Calu3 (cell line): ENCODE data around the gene ZNF492. TPM values are rescaled to one million over a fixed set of nuclear protein-coding genes. Genes with fewer than 3 reads are reported as not detected.

Experiments
- BruUV-seq: library from RNA; stranded (reverse); fragments of 400-500 nt; replicated peaks from 2 replicates; lab custom pipeline; 2021; lab: Mats Ljungman, UMichigan
- CTCF ChIA-PET: fragments of 300-600 bp; sonication (Branson Sonifier 250); formaldehyde crosslinking; loops from one replicate; lab custom pipeline; 2022; ENCODE audit warnings: antibody characterized with exemption; lab: Charles Lee
- DNase-seq: peaks from one replicate; pipeline ENCODE4 v3.0.0; 2022
- H3K27ac Mint-ChIP-seq: one replicate; pipeline ENCODE4 v1.8.0; 2022; ENCODE audit warnings: mixed read lengths; ENCODE audit not compliant: unreplicated experiment
- H3K27me3 Mint-ChIP-seq: one replicate; pipeline ENCODE4 v1.8.0; 2022; ENCODE audit warnings: mixed read lengths; ENCODE audit not compliant: unreplicated experiment
- H3K36me3 Mint-ChIP-seq: one replicate; pipeline ENCODE4 v1.8.0; 2022; ENCODE audit warnings: mild to moderate bottlenecking, moderate library complexity, mixed read lengths; ENCODE audit not compliant: insufficient read depth, unreplicated experiment
- H3K4me1 Mint-ChIP-seq: one replicate; pipeline ENCODE4 v1.8.0; 2022; ENCODE audit warnings: mild to moderate bottlenecking, low read depth, mixed read lengths; ENCODE audit not compliant: unreplicated experiment
- H3K4me3 Mint-ChIP-seq: one replicate; pipeline ENCODE4 v1.8.0; 2022; ENCODE audit warnings: mild to moderate bottlenecking, low read depth, moderate library complexity, mixed read lengths; ENCODE audit not compliant: unreplicated experiment
- H3K9me3 Mint-ChIP-seq: one replicate; pipeline ENCODE4 v1.8.0; 2022; ENCODE audit warnings: low read depth, mixed read lengths; ENCODE audit not compliant: unreplicated experiment
- intact Hi-C: fragments of 100-400 bp; cut with micrococcal nuclease; formaldehyde crosslinking; loops from one replicate; pipeline ENCODE4 v1.10.0; 2022; ENCODE audit not compliant: unreplicated experiment
- total RNA-seq: library from RNA; stranded (reverse); gene quantifications from 2 replicates; pipeline ENCODE4 v1.2.3, GENCODE V29; 2022
- TF ChIP-seq, protein P1 (sequence below): fragments of 200-600 bp; IDR thresholded peaks from one replicate; pipeline ENCODE4 v1.8.0; 2022; ENCODE audit warnings: antibody characterized with exemption; ENCODE audit not compliant: unreplicated experiment

The ZNF492 gene
- total RNA-seq, 1 experiment from 2014 or later: not detected

DNA sequence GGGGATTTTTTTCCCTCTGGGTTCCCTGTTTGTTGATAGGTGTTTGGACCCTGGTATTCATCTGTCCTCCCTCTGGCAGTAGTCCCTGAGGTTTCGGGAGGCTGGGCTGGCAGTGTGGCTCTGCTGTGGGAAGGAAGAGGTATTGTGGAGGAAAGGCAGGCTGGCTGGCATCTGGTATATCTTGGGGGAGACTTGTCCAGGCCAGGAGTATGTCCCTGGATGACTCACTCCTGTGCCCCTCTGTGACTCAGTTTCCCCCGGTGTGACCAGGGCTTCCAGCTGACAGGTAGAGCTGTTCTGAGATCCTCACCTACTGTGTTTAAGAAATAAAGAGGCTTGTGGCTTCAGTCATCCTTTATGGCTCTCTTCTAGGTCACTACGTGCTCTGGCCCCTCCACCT lies 14.2 kb upstream of the ZNF492 start:
- no peaks in the 10 kb centered on the region for H3K4me1 Mint-ChIP-seq
- no peak for DNase-seq
- BruUV-seq: no TSS peak
- H3K36me3 Mint-ChIP-seq: no peaks in the 10 kb centered on the region
- CTCF ChIA-PET: no interaction called here
- H3K27ac Mint-ChIP-seq: no peak overlapping the region
- intact Hi-C loops: no loop called here
- H3K9me3 Mint-ChIP-seq: peaks cover 2% of the 10 kb centered on the region
- H3K27me3 Mint-ChIP-seq: no peaks in the 10 kb centered on the region
- H3K4me3 Mint-ChIP-seq: no peak overlapping the region
- TF ChIP-seq, protein P1, sequence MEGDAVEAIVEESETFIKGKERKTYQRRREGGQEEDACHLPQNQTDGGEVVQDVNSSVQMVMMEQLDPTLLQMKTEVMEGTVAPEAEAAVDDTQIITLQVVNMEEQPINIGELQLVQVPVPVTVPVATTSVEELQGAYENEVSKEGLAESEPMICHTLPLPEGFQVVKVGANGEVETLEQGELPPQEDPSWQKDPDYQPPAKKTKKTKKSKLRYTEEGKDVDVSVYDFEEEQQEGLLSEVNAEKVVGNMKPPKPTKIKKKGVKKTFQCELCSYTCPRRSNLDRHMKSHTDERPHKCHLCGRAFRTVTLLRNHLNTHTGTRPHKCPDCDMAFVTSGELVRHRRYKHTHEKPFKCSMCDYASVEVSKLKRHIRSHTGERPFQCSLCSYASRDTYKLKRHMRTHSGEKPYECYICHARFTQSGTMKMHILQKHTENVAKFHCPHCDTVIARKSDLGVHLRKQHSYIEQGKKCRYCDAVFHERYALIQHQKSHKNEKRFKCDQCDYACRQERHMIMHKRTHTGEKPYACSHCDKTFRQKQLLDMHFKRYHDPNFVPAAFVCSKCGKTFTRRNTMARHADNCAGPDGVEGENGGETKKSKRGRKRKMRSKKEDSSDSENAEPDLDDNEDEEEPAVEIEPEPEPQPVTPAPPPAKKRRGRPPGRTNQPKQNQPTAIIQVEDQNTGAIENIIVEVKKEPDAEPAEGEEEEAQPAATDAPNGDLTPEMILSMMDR: no peak

DNA sequence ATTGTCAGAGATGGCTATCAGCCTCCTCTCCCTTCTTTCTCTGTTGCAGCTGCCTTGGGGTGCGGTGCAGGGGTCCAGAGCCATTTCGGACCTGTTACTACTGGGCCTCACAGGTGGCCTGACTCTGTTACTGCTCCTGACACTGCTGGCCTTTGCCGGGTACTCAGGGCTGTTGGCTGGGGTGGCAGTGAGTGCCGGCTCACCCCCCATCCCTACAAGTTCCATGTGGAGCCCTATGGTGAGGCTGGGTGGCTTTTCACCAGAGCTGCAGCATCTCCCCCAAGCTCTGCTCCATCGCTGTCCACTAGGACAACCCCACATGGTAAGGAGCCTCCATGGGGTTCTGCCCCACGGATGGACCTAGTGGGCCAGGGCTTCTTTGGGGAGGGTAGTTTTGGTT lies 13.7 kb upstream of the ZNF492 start:
- TF ChIP-seq, protein P1: no peak
- Mint-ChIP-seq H3K36me3 (no peaks in the 10 kb centered on the region), H3K27ac (no peak overlapping the region), H3K9me3 (peaks cover 2% of the 10 kb centered on the region), H3K27me3 (no peaks in the 10 kb centered on the region), H3K4me3 (no peak overlapping the region), H3K4me1 (no peaks in the 10 kb centered on the region)
- intact Hi-C loops: no loop called here
- no TSS peak for BruUV-seq
- CTCF ChIA-PET: no interaction called here
- DNase-seq: no peak

- Mint-ChIP-seq H3K4me1 (no peaks in the 10 kb centered on the region), H3K36me3 (no peaks in the 10 kb centered on the region), H3K9me3 (peaks cover 2% of the 10 kb centered on the region), H3K27ac (no peak overlapping the region), H3K4me3 (no peak overlapping the region), H3K27me3 (no peaks in the 10 kb centered on the region)
- intact Hi-C loops: no loop called here
- TF ChIP-seq, protein P1: no peak
- no peak for DNase-seq
- CTCF ChIA-PET: no interaction called here
- BruUV-seq: no TSS peak
Measured at GRCh38 chr19:22620912-22621311, 13.2 kb upstream of the ZNF492 start.

GRCh38 chr19:22622020-22622419 lies 12.1 kb upstream of the ZNF492 start:
- Mint-ChIP-seq H3K4me1 (no peaks in the 10 kb centered on the region), H3K4me3 (no peak overlapping the region), H3K36me3 (no peaks in the 10 kb centered on the region), H3K27ac (no peak overlapping the region), H3K27me3 (no peaks in the 10 kb centered on the region), H3K9me3 (peaks cover 5% of the 10 kb centered on the region)
- intact Hi-C loops: no loop called here
- TF ChIP-seq, protein P1: no peak
- no TSS peak for BruUV-seq
- CTCF ChIA-PET: no interaction called here
- no peak for DNase-seq
